Measurements from ENCODE around the gene PHYHIPL.

DNA sequence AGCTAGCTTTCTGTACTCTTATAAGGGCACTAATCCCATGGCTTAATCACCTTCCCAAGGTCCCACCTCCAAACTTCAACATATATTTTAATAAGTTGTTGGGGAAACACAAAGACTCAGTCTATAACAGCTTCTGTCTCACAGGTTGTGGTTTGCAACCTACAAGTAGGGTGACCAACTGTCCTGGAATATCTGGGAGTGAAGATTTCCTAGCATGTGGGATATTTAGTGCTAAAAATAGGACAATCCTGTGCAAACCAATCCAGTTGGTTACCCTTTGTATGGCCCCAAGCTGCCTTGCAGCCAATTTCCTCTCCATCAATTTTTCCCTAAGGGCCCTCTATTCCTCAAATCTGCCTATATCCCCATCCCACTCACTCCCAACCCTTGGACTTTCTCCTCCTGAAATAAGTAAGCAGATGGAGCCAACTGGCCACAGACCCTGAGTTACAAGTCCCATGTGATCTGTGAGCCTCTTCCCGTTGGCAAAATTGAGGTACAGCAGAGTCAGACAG lies 103.6 kb downstream of the PHYHIPL start:
- TF ChIP-seq MYC (IDR thresholded peaks at IDR 0.05; ENCODE audit: low read depth, low read length), result no peak
- TF ChIP-seq, protein P1, sequence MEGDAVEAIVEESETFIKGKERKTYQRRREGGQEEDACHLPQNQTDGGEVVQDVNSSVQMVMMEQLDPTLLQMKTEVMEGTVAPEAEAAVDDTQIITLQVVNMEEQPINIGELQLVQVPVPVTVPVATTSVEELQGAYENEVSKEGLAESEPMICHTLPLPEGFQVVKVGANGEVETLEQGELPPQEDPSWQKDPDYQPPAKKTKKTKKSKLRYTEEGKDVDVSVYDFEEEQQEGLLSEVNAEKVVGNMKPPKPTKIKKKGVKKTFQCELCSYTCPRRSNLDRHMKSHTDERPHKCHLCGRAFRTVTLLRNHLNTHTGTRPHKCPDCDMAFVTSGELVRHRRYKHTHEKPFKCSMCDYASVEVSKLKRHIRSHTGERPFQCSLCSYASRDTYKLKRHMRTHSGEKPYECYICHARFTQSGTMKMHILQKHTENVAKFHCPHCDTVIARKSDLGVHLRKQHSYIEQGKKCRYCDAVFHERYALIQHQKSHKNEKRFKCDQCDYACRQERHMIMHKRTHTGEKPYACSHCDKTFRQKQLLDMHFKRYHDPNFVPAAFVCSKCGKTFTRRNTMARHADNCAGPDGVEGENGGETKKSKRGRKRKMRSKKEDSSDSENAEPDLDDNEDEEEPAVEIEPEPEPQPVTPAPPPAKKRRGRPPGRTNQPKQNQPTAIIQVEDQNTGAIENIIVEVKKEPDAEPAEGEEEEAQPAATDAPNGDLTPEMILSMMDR (IDR thresholded peaks at IDR 0.05; ENCODE audit: extremely low read depth in 1 of 2, insufficient read depth in 1 of 2, low read depth in 1 of 2, low read length in 2 of 2), result no peak

Data from endothelial cell of umbilical vein (primary cell).